HG03520 (cell line): ENCODE results near the gene MAP4.
"Not testable (repeated sequence)": the region's sequence is repeated elsewhere in the genome, so short reads cannot be mapped to it uniquely, and the experiment has no call there.

Experiments
- ATAC-seq: cut with Tn5 transposase; IDR thresholded peaks from one replicate; pipeline ENCODE4 v1.9.1; 2021; ENCODE audit warnings: mild to moderate bottlenecking, moderate library complexity; ENCODE audit not compliant: unreplicated experiment

Gene MAP4, protein sequence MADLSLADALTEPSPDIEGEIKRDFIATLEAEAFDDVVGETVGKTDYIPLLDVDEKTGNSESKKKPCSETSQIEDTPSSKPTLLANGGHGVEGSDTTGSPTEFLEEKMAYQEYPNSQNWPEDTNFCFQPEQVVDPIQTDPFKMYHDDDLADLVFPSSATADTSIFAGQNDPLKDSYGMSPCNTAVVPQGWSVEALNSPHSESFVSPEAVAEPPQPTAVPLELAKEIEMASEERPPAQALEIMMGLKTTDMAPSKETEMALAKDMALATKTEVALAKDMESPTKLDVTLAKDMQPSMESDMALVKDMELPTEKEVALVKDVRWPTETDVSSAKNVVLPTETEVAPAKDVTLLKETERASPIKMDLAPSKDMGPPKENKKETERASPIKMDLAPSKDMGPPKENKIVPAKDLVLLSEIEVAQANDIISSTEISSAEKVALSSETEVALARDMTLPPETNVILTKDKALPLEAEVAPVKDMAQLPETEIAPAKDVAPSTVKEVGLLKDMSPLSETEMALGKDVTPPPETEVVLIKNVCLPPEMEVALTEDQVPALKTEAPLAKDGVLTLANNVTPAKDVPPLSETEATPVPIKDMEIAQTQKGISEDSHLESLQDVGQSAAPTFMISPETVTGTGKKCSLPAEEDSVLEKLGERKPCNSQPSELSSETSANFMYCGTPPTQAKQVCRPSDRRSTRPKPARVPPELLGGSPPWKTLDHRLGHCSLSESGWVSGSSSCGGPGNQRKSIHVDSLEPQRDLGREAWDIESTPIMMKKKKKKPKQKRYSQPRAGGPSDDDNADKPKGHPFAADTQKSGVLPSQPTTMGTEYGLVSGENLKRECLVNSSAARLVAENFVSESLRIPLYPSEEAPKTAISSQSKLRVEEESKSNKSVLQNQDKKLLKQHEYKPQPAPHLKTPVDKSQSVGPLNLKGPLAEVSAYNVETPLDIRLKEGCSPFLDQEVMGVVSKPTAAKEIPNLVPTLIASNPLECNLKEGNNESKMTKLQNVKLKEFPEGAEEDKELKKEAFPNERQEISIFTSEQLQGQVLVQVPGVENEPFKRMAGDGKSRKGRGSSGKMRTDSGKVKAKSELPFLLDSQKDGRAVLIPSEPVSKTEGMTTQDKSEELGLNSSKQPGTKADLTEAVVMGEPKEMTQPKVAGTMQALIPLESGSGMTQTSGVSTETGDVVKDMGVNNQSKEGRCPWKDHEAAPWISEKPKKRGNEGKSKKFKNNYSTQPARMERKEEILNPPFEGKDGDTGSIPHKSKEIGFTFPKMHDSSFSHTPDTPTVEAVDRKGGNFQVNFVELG (N-terminal part only)

DNA sequence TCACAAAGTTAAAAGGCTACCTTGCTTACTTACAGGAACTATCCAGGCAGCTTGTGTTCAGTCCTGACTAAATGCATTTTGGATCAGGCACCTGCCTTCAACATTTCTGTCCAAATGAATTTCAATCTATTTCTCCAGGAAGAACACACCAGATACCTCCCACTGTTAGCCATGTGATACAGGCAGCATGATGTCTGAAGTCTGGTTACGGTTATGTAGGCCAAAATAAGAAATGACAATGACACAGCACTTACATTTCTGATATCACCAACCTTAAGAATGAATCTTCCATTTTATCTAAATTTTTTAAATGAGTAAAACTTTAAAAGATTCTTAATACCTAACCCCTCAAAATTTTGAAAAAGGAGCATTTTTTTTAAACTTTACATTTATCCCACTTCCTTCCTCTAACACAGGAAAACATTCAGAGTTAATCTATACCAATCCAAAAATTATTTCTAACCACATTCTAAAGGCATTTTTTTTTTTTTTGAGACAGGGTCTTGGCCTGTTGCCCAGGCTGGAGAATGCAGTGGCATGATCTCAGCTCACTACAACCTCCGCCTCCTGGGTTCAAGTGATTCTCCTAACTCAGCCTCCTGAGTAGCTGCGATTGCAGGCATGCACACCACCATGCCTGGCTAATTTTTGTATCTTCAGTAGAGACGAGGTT lies at the start of gene MAP4:
Gene MAP4 (minus strand): TSS at position 116 of the 673 bp plus-strand sequence. CDS start 17,556 bp downstream, outside the sequence.
- no peak for ATAC-seq

DNA sequence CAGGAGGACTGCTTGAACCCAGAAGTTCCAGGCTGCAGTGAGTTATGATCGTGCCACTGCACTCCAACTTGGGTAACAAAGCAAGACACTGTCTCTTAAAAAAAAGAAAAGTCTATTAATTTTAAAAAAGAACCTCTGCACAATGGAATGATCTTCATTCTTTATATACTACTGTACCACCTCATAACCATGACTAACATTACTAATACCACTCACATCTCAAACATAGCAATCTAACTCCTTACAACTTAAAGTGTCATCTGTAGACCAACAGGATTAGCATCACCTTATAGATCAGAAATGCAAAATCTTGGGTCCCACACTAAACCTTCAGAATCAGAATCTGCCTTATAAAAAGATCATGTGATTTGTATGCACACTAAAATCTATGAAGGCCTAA lies 48.8 kb upstream of the MAP4 start:
- no peak for ATAC-seq

DNA sequence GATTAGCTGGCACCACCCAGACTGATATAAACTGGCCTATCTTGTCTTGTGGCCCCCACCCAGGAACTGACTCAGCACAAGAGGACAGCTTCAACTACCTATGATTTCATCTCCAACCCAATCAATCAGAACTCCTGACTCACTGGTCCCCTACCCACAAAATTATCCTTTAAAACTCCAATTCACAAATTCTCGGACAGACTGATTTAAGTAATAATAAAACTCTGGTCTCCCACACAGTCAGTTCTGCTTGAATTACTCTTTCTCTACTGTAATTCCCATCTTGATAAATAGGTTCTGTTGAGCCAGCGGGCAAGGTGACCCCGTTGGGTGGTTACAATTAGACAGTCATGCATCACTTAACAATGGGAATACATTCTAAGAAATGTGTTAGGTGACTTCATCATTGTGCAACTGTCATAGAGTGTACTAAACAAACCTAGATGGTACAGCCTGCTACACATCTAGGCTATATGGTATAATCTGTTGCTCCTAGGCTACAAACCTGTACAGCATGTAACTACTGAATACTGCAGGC lies 48.1 kb upstream of the MAP4 start:
- ATAC-seq, result no peak

DNA sequence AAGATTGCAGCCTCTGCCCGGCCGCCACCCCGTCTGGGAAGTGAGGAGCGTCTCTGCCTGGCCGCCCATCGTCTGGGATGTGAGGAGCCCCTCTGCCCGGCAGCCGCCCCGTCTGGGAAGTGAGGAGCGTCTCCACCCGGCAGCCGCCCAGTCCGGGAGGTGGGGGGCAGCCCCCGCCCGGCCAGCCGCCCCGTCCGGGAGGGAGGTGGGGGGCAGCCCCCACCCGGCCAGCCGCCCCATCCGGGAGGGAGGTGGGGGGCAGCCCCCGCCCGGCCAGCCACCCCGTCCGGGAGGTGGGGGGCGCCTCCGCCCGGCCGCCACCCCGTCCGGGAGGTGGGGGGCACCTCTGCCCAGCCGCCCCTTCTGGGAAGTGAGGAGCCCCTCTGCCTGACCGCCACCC lies 45.4 kb upstream of the MAP4 start:
- ATAC-seq, result not testable (repeated sequence)

DNA sequence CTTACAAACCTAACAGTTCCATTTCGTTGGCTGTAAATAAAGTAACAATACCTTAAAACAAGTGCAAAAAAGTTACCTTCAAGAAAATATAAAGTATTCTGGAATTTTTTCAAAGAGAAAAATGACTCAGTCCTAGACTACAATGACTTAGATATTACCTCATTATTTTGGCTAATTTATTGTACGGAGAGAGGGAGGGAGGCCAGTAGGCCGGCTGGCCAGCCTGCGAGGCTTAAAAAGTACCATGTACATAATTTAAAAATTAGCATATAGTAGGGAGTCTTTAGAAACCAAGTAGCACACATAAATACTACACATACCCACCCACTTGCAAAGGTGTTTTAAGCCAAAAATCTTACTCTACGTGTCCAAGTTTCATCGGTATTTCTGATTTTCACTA lies 41.9 kb upstream of the MAP4 start:
- no peak for ATAC-seq

DNA sequence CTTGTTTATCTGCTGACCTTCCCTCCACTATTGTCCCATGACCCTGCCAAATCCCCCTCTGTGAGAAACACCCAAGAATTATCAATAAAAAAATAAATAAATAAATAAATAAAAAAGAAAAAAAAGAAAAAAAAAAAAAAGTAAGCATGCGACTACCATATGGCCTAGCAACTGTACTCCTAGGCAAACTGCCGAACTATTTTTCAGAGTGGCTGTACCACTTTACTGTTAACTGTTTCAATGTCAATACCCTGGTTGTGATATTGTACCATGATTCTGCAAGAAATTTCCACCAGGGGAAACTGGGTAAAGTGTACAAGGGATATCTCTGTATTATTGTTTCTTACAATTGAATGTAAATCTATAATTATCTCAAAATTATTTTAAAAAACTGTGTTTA lies 41.3 kb upstream of the MAP4 start:
- ATAC-seq, result no peak

DNA sequence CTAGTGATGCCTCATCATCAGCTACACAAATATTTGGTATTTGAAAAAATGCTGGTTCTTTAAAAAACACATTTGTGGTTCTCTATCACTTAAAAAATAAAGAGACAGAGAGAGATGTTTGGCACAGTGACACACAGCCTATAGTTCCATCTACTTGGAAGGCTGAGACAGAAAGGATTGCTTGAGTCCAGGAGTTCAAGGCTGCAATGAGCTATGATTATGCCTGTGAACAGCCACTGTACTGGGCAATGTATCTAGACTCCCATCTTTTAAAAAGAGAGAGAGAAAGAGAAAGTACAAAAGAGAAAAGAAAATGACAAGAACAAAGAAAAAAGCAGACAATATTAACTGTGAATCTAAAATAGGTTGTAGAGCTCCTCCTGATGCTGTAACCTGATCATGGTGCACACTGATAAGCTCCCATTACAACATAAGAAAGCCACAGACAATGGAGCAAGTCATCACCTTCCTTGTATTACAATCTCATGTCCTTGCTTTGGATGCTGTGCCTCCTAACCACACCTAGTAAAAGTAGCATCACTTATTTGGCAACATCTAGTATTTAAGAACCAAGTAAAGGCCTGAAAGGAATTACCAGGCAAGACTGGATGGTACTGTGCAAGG lies 31.7 kb upstream of the MAP4 start:
- ATAC-seq, result no peak

DNA sequence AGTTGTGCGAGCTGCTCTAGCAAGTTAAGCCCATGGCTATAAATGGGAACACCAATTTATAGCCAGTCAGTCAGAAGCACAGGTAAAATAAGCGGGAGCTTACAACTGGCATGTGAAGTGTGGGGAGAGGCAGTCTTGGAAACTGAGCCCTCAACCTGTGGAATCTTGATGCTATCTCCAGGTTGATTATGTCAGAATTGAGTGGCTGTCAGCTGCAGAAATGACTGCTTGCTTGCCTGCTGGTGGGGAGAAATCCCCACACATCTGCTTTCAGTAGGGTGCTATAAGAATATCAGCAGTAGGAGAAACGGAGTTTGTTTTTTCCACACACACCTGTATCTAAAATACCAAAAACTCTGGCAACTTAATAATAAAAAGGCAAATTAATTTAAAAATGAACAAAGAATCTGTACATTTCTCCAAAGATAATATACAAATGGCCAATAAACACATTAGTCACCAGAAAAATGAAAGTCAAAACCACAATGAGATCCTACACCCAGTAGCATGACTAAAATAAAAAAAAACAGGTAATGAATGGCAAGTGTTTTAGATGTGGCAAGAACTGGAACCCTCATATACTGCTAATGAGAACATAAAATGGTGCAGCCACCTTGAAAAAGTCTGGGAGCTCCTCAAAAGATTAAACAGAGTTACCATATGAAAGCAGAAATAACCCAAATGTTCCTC lies 26.0 kb upstream of the MAP4 start:
- no peak for ATAC-seq

DNA sequence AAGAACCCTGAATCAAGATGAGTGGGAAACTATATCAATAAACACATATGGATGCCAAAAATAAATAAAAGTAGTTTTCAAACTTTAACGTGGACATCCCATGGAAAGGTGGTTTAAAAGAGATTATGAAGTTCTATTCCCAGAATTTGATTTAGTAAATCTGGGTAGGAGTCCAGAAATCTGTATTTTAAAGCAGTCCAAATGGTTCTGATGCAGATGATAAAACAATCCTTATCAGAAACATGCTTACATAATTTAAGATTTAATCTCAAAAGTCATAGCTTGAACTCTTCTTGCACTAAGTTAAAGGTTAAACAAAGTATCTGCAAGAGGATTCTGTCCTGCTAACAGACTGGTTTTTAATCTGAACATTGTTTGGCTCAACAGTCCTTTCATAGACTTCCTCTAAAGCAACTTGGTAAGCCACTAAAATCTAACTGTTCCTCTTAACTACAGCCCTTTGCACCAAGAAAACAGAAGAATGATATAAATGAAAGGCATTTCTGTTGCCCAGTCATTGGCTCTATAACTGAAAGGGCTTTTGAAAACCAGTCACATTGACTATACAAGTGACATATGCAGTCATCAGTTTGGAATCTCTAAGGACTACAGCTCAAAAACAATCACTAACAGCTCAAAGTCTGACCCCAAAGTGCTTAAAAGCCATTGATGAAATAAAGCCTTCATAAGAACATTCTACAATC lies 23.4 kb upstream of the MAP4 start:
- no peak for ATAC-seq

DNA sequence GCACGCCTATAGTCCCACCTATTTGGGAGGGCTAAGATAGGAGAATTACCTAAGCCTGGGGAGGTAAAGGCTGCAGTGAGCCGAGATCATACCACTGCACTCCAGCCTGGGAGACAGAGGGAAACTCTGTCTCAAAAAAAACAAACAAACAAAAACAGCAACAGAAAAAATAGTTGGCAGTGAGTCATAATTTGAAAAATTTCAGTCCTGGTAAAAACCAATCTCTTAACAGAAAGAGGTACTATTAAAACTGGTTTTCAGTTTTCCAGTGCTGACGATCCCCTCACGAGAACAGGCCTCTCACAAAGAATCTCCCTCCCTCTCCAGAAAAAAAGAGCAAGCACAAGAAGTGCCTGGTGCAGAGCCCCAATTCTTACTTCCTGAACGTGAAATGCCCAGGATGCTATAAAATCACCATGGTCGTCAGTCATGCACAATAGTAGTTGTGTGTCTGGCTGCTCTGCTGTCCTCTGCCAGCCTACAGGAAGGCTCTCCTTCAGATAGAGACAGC lies 22.8 kb upstream of the MAP4 start:
- no peak for ATAC-seq

DNA sequence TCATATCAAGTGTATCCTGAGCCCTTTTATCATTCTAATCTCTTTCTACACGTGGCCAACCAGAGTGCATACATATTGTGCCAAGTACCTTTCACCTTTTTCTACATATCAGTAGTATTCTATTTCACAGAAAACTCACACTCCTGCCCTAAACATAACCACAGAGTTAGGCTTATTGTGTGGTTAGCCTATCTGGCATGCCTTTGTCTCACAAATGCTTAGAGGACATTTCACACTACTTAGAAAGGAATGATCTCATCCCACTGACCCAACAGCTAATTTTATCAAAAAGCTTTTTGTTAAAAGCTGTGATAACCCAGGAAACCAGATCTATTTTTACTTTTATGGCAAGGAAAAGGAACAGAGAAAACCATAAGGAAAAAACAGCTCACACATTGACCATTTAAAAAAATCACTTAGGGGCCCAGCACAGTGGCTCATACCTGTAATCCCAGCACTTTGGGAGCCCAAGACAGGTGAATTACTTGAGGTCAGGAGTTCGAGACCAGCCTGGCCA lies 17.8 kb upstream of the MAP4 start:
- no peak for ATAC-seq

DNA sequence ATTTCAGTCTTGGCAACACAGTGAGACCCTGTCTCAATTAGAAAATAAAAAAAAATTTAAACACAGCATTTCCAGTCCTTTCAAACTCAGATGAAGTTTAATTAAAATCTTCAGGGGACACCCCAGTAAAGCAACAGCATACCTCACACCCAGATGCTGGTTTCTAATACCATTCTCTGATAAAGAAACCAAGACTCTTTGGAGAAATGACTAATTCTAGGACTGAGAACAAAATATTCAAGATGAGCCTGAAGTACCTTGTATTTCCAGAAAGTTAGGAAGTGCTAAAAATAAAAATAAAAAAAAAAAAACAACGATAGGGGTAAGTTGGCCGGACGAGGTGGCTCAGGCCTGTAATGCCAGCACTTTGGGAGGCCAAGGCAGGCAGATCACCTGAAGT lies 14.0 kb upstream of the MAP4 start:
- ATAC-seq, result no peak

DNA sequence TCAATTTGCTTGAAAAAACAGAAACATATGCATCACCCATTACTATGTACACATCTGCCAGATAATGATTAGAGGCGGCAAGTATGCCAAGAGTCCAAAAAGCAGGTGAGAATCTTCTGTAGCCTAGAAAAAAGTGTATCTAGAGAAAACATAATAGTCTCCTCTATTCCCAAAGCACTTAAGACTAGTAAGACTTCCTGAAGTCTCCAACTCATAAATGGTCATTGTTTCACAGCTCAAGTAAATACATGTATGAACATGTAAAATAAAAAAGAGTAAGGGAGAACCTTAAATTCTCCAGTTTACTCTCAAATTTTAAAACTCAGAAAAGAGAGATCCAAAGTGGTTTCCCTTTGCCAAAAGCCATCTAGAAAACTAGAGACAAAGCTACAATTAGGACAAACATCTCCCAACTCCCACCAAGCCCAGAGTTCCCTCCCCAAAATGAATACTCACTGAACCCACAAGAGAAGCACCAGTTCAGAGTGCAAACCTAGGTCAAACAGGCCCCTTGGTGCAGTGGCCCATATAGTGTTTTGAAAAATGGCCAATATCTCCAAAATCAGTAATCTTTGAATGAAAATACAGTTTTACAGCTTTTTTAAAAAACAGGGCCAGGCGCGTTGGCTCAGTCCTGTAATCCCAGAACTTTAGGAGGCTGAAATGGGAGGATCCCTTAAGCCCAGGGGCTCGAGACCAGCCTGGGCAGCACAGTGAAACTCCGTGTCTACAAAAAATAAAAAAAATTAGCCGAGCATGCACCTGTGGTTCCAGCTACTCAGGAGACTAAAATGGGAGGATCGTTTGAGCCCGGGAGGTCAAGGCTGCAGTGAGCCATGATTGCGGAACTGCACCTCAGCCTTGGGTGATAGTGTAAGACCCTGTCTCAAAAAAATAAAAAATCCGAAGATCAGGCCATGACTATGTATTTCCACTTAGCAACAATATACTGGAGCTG lies 11.0 kb upstream of the MAP4 start:
- ATAC-seq, result no peak

DNA sequence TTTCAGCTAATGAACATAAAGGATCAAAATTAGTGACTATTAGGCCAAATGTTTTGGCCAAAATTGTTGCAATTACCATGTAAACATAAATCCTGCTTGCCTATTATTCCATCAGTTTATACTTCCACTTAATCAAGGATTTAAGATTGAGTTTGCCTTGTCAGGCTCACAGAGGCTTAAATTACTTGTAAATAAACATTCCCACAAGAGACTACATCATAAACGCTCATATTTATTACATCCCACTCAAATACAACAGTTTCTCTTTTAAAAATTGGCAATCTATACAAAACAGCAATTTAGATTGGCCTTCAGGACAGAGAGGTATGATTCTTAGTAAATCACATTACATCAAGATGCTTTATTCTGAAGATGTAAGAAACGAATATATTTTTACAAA lies 9.9 kb upstream of the MAP4 start:
- ATAC-seq, result no peak

DNA sequence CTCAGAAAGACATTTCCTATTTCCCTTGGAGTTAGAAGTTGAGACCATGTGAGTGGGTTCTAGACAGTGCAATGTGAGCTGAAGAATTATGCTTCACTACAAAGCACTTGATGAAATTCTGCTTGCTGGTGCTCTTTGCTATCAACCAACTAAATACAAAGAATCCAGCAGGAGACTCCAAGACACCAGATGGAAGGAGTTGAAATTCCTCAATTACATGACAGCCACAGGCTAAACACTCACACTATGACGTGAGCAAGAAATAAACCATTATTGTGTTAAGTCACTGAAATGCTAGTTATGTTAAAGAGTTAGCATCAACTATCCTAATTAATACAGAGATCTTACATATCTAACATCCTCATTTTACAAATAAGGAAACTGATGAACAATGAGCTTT lies 8.2 kb upstream of the MAP4 start:
- ATAC-seq, result no peak

DNA sequence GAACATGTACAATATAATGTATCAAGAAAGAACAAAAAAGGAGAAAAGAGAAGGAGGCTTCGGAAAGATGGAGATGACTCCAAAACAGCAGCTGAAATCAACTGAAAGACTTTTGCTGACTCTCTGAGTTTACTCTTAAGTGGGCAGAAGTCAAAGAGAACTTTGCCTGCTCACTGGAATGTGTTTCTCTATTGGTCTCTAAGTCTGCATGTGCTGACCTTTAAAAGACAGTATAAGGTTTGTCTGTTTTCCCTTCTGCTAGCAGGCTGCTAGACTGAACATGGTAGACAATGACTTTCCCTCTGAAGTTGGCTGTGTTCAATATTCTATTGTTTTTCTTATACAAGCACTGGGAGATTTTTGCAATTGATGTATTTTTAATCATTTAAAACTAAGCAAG lies 7.2 kb upstream of the MAP4 start:
- no peak for ATAC-seq

DNA sequence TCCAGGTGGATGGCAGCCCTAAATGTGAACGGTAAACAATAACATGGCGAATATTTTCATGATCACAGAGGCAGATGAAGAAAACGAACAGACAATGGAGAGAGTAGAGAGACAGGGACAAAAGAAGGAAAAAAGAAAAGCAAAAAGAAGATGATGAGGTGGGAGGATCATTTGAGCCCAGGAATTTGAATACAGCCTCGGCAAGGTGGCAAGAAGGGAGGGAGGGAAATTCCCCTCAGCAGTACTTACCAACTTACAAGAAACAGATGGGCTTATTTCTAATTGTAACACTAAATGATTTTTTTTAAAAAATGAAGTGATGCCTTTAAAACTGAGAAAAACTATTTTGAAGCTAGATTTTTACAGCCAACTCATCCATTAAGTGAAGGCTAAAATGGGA lies 6.0 kb upstream of the MAP4 start:
- ATAC-seq, result no peak
